H9 (cell line): ENCODE results near the gene ARHGAP9. TPM values are rescaled to one million over a fixed set of nuclear protein-coding genes. Genes with fewer than 3 reads are reported as not detected.
"Not testable (repeated sequence)": the region's sequence is repeated elsewhere in the genome, so short reads cannot be mapped to it uniquely, and the experiment has no call there.

ENCODE experiments used
- DNase-seq: peaks from one replicate; pipeline ENCODE4 v3.0.0-alpha.2; 2017
- H2AFZ ChIP-seq: one replicate; pipeline ENCODE4 v1.6.1; 2013; ENCODE audit warnings: mild to moderate bottlenecking, low read length, control low read depth, moderate library complexity
- H2AK5ac ChIP-seq: 2 replicates; pipeline ENCODE4 v1.6.1; 2013; ENCODE audit warnings: low read length, control low read depth, mixed read lengths; ENCODE audit not compliant: insufficient read length
- H2BK120ac ChIP-seq: one replicate; pipeline ENCODE4 v1.6.1; 2013; ENCODE audit warnings: low read depth, mild to moderate bottlenecking, low read length, control low read depth, inconsistent platforms; ENCODE audit not compliant: poor library complexity, severe bottlenecking
- H2BK12ac ChIP-seq: 2 replicates; pipeline ENCODE4 v1.6.1; 2013; ENCODE audit warnings: low read length, control low read depth, mixed read lengths, low read depth; ENCODE audit not compliant: insufficient read length
- H2BK15ac ChIP-seq: 2 replicates; pipeline ENCODE4 v1.6.1; 2013; ENCODE audit warnings: low read depth, low read length, control low read depth
- H2BK20ac ChIP-seq: one replicate; pipeline ENCODE4 v1.6.1; 2013; ENCODE audit warnings: low read depth, mild to moderate bottlenecking, low read length, control low read depth, inconsistent platforms; ENCODE audit not compliant: poor library complexity, severe bottlenecking
- H2BK5ac ChIP-seq: 2 replicates; pipeline ENCODE4 v1.6.1; 2013; ENCODE audit warnings: low read length, control low read depth, mixed read lengths; ENCODE audit not compliant: insufficient read length
- H3K14ac ChIP-seq: 2 replicates; pipeline ENCODE4 v1.6.1; 2013; ENCODE audit warnings: low read length, control low read depth; ENCODE audit not compliant: insufficient read depth
- H3K18ac ChIP-seq: 2 replicates; pipeline ENCODE4 v1.6.1; 2013; ENCODE audit warnings: low read depth, mild to moderate bottlenecking, mixed read lengths, low read length, control low read depth; ENCODE audit not compliant: insufficient read length
- H3K23ac ChIP-seq: 2 replicates; pipeline ENCODE4 v1.6.1; 2013; ENCODE audit warnings: low read length, control low read depth, mixed read lengths, low read depth; ENCODE audit not compliant: insufficient read length
- H3K23me2 ChIP-seq: 2 replicates; pipeline ENCODE4 v1.6.1; 2013; ENCODE audit warnings: low read depth, mild to moderate bottlenecking, mixed read lengths, low read length, control low read depth; ENCODE audit not compliant: insufficient read length, poor library complexity, severe bottlenecking
- H3K27ac ChIP-seq: 2 replicates; pipeline ENCODE4 v1.5.1; 2013; ENCODE audit warnings: low read length, control low read depth, mixed read lengths, low read depth; ENCODE audit not compliant: insufficient read length
- H3K27me3 ChIP-seq: 2 replicates; pipeline ENCODE4 v1.6.1; 2013; ENCODE audit warnings: low read length, control low read depth, inconsistent platforms; ENCODE audit not compliant: insufficient read depth
- H3K4ac ChIP-seq: 2 replicates; pipeline ENCODE4 v1.6.1; 2013; ENCODE audit warnings: low read depth, mild to moderate bottlenecking, control low read depth, inconsistent platforms, low read length, moderate library complexity
- H3K4me1 ChIP-seq: 2 replicates; pipeline ENCODE4 v1.6.1; 2013; ENCODE audit warnings: low read length, control low read depth, inconsistent platforms; ENCODE audit not compliant: insufficient read depth
- H3K4me2 ChIP-seq: 2 replicates; pipeline ENCODE4 v1.6.1; 2013; ENCODE audit warnings: low read length, control low read depth, mixed read lengths; ENCODE audit not compliant: insufficient read length, insufficient read depth
- H3K56ac ChIP-seq: 2 replicates; pipeline ENCODE4 v1.6.1; 2013; ENCODE audit warnings: low read depth, mild to moderate bottlenecking, mixed read lengths, low read length, control low read depth; ENCODE audit not compliant: insufficient read length
- H3K79me1 ChIP-seq: 2 replicates; pipeline ENCODE4 v1.6.1; 2013; ENCODE audit warnings: low read depth, mild to moderate bottlenecking, moderate library complexity, low read length, control low read depth, inconsistent platforms; ENCODE audit not compliant: insufficient read depth, poor library complexity, severe bottlenecking
- H3K79me2 ChIP-seq: 2 replicates; pipeline ENCODE4 v1.6.1; 2013; ENCODE audit warnings: low read length, control low read depth, inconsistent platforms; ENCODE audit not compliant: insufficient read depth
- H3K9ac ChIP-seq: 2 replicates; pipeline ENCODE4 v1.6.1; 2013; ENCODE audit warnings: low read length, control low read depth, mixed read lengths; ENCODE audit not compliant: insufficient read length; ENCODE audit errors: extremely low read depth
- H3K9me3 ChIP-seq: one replicate; pipeline ENCODE4 v1.6.1; 2013; ENCODE audit warnings: low read depth, low read length, inconsistent platforms; ENCODE audit not compliant: control insufficient read depth
- H3T11ph ChIP-seq: one replicate; pipeline ENCODE4 v1.6.1; 2013; ENCODE audit warnings: mild to moderate bottlenecking, low read length, control low read depth, inconsistent platforms
- H4K20me1 ChIP-seq: one replicate; pipeline ENCODE4 v1.6.1; 2013; ENCODE audit not compliant: control insufficient read depth, insufficient read length, insufficient read depth
- H4K5ac ChIP-seq: 2 replicates; pipeline ENCODE4 v1.6.1; 2013; ENCODE audit warnings: low read depth, mild to moderate bottlenecking, mixed read lengths, low read length, control low read depth; ENCODE audit not compliant: insufficient read length
- H4K8ac ChIP-seq: replicated peaks from 2 replicates; pipeline ENCODE4 v1.6.1; 2013; ENCODE audit warnings: low read length, control low read depth, mixed read lengths, low read depth; ENCODE audit not compliant: insufficient read length
- H4K91ac ChIP-seq: 2 replicates; pipeline ENCODE4 v1.6.1; 2013; ENCODE audit warnings: low read depth, mild to moderate bottlenecking, moderate library complexity, mixed read lengths, low read length, control low read depth; ENCODE audit not compliant: insufficient read length
- H3K27ac Mint-ChIP-seq, 3 experiments: 2 replicates in 2 of 3; 3 replicates in 1 of 3; pipeline ENCODE4 v1.8.0; 2020 to 2021; ENCODE audit warnings: mixed read lengths in 3 of 3, mild to moderate bottlenecking in 1 of 3, moderate library complexity in 1 of 3
- H3K27me3 Mint-ChIP-seq: 2 replicates; pipeline ENCODE4 v1.8.0; 2021; ENCODE audit warnings: low read depth, mild to moderate bottlenecking, moderate library complexity, mixed read lengths
- H3K36me3 Mint-ChIP-seq, 3 experiments: 2 replicates in 2 of 3; 3 replicates in 1 of 3; pipeline ENCODE4 v1.8.0; 2020 to 2021; ENCODE audit warnings: low read depth in 3 of 3, mixed read lengths in 3 of 3; ENCODE audit not compliant: insufficient read depth in 1 of 3
- H3K4me1 Mint-ChIP-seq, 2 experiments: 2 replicates each; pipeline ENCODE4 v1.8.0; 2020; ENCODE audit warnings: mixed read lengths in 2 of 2
- H3K4me3 Mint-ChIP-seq, 2 experiments: 2 replicates in 1 of 2; 3 replicates in 1 of 2; pipeline ENCODE4 v1.8.0; 2020 to 2021; ENCODE audit warnings: mild to moderate bottlenecking in 2 of 2, mixed read lengths in 2 of 2, moderate library complexity in 1 of 2
- H3K9me3 Mint-ChIP-seq, 2 experiments: 2 replicates in 1 of 2; 3 replicates in 1 of 2; pipeline ENCODE4 v1.8.0; 2020; ENCODE audit warnings: mild to moderate bottlenecking in 2 of 2, mixed read lengths in 2 of 2, moderate library complexity in 1 of 2
- CTCF ChIP-seq: fragments of 200-600 bp; sonication (generic); conservative IDR thresholded peaks from 3 replicates; pipeline ENCODE4 v1.8.0; 2021; ENCODE audit warnings: antibody characterized with exemption, mild to moderate bottlenecking
- WGBS: extraction: QIAGEN DNeasy Blood & Tissue Kit; methylation state at CpG from one replicate; pipeline ENCODE4 v1.1.7; 2013; ENCODE audit warnings: missing lambda C conversion rate, low lambda C conversion rate, mixed read lengths; ENCODE audit not compliant: insufficient read length; ENCODE audit errors: extremely low coverage; 5-methylcytosine and 5-hydroxymethylcytosine counted together
- total RNA-seq: library from RNA; stranded (reverse); gene quantifications from 2 replicates; pipeline ENCODE4 v1.2.1, GENCODE V29; 2021

The ARHGAP9 gene
- total RNA-seq, 1 experiment from 2014 or later = 3.7 TPM

DNA sequence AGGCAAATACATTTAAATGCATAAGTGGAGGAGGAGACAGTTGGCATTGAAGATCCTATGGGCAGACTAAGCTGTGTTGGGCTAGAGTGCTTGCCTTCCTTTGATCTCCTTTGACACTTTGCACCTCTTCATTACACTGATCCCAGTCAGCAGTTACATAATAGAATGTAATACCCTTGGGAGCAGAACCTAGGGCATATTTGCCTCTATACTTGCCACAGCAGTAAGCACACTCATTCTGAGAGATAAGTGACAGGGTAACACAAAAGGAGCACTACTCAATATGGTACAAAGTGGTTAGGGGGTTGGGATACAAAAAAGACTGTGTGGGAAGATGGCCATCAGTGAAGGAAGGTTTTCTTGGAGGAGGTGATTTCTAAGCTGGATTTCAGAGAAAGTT lies 17.2 kb upstream of the ARHGAP9 start:
- Mint-ChIP-seq H3K36me3 (peaks cover 75 to 86% (median 79%) of the 10 kb centered on the region in 3 experiments), H3K4me3 (no peak overlapping the region), H3K27me3 (no peaks in the 10 kb centered on the region), H3K27ac (peak overlapping the region in 2 of 3 experiments; percentile 5 to 41; a peak in 2 of 7 replicates), H3K4me1 (peaks cover 0 to 2% of the 10 kb centered on the region in 2 experiments; a peak in 2 of 4 replicates), H3K9me3 (peaks cover 4 to 6% of the 10 kb centered on the region in 2 experiments; a peak in 3 of 5 replicates)
- Histone ChIP-seq H2BK12ac (no peak overlapping the region), H2BK120ac (no peak overlapping the region), H3K14ac (no peak overlapping the region), H3K56ac (no peak overlapping the region), H3K18ac (no peak overlapping the region), H3T11ph (no peak overlapping the region), H3K79me2 (no peaks in the 10 kb centered on the region), H3K4ac (no peak overlapping the region), H3K9me3 (no peaks in the 10 kb centered on the region), H4K8ac (no peak overlapping the region), H2BK15ac (no peak overlapping the region), H2BK20ac (no peak overlapping the region), H3K27ac (no peak overlapping the region), H4K5ac (no peak overlapping the region), H3K23me2 (no peaks in the 10 kb centered on the region), H3K27me3 (no peaks in the 10 kb centered on the region), H3K4me1 (no peaks in the 10 kb centered on the region), H2BK5ac (no peak overlapping the region), H4K91ac (no peak overlapping the region), H3K9ac (no peak overlapping the region), H3K23ac (no peak overlapping the region), H3K4me2 (no peak overlapping the region), H2AFZ (no peak overlapping the region), H2AK5ac (no peak overlapping the region), H3K79me1 (no peaks in the 10 kb centered on the region), H4K20me1 (no peaks in the 10 kb centered on the region)
- TF ChIP-seq CTCF = no peak
- no peak for DNase-seq

GRCh38 chr12:57495051-57495701 lies 15.5 kb upstream of the ARHGAP9 start:
- H3K14ac ChIP-seq, H3K4me1 Mint-ChIP-seq, H3K4ac ChIP-seq, H3T11ph ChIP-seq, H4K91ac ChIP-seq, H3K9me3 ChIP-seq, H4K20me1 ChIP-seq, H3K27ac Mint-ChIP-seq, H3K27me3 Mint-ChIP-seq, H3K4me2 ChIP-seq, H4K5ac ChIP-seq, H3K9me3 Mint-ChIP-seq, H3K23me2 ChIP-seq, H3K18ac ChIP-seq, H3K4me1 ChIP-seq, H4K8ac ChIP-seq, H2BK20ac ChIP-seq, H3K79me2 ChIP-seq, H3K27ac ChIP-seq, H2AFZ ChIP-seq, H3K79me1 ChIP-seq, H2BK12ac ChIP-seq, H3K4me3 Mint-ChIP-seq, H3K9ac ChIP-seq, H3K56ac ChIP-seq, H2AK5ac ChIP-seq, H3K27me3 ChIP-seq, DNase-seq, H2BK15ac ChIP-seq, H2BK5ac ChIP-seq, H3K23ac ChIP-seq, H2BK120ac ChIP-seq: not testable (repeated sequence)
- H3K36me3 Mint-ChIP-seq = peaks cover 75 to 86% (median 79%) of the 10 kb centered on the region in 3 experiments
- WGBS = no CpG with 5 or more reads among the region's 48 CpGs
